ENCODE results near the gene TRABD2A.

The TRABD2A gene

DNA sequence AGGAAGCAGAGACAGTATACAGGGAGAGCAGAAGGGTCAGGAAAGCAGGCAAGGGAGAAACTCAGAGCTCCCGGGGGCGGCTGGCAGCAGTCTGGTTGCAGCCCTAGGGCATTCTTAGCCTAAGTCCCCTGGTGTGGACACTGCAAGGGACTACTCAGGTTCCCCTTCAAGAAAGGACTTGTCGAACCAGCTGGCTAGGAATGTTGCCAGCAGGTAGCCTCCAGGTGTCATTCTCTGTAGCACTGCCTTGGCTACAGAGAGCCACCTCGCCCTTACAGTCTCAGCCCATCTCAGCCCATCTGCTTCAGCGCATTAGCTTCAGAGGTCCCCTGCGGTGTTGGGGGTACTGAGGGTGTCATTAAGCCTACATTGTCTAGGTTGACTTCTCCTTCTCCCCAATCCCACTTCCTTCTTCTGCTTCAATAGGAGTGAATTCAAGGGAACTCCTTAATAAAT, 13.3 kb upstream of the TRABD2A start:
- H3K4me3 ChIP-seq (ENCODE audit: low read depth, low read length): no peak overlapping the region

DNA sequence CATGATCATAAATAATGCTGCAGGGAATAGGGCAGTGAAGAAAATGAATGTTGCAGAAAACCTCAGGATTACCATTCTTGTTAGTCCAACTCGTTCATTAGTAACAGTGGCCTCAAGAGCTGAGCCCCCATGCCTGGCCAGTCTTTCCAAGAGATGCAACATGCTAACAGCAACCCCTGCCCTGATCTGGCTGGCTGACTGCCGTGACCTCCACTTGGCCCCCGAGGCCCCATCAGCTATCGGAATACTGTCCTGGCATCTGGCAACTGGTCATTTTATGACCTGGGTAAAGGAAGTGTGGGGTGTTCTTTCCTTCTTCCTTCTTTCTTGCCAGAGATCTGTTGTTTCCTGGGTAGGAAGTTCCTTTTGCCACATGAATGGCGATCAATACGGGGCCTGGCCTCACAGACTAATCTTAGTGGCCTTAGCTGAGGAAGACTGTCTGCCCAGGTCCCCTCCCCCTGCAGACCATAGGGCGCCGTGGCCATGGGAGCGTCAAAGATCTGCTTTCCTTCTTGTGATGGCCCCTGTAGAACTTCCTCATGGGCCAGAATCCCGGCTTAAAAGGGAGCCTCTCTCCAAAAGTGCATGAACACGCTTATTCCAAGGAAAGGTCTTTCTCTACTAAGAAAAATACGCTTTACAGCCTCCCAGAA, 10.6 kb upstream of the TRABD2A start:
- TF ChIP-seq, protein P1, sequence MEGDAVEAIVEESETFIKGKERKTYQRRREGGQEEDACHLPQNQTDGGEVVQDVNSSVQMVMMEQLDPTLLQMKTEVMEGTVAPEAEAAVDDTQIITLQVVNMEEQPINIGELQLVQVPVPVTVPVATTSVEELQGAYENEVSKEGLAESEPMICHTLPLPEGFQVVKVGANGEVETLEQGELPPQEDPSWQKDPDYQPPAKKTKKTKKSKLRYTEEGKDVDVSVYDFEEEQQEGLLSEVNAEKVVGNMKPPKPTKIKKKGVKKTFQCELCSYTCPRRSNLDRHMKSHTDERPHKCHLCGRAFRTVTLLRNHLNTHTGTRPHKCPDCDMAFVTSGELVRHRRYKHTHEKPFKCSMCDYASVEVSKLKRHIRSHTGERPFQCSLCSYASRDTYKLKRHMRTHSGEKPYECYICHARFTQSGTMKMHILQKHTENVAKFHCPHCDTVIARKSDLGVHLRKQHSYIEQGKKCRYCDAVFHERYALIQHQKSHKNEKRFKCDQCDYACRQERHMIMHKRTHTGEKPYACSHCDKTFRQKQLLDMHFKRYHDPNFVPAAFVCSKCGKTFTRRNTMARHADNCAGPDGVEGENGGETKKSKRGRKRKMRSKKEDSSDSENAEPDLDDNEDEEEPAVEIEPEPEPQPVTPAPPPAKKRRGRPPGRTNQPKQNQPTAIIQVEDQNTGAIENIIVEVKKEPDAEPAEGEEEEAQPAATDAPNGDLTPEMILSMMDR (IDR thresholded peaks at IDR 0.05; ENCODE audit: low read depth, low read length): no peak
- no peak overlapping the region for H3K4me3 ChIP-seq (ENCODE audit: low read depth, low read length)

More for the DNA sequence above, 13.3 kb upstream of the TRABD2A start:
- TF ChIP-seq, protein P1 (IDR thresholded peaks at IDR 0.05; ENCODE audit: low read depth, low read length): no peak

DNA sequence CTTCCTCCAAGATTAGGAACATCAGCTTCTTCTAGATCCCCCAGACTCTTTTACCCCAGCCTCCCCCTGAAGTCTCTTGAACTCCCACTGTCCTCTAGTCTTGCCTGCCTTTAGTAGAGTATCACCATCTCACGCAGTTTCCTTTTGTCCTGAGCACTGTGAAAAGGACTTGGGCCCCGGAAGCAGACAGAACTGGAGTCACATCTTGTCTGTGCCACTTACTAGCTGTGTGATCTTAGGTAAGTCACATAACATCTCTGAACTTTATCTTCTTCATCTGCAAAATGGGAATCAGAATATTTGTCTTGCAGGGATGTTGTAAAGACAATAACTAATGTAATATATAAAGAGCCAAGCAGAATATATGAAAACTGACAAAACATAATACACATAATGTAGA, 8.4 kb upstream of the TRABD2A start:
- no peak overlapping the region for H3K4me3 ChIP-seq (ENCODE audit: low read depth, low read length)
- TF ChIP-seq, protein P1 (IDR thresholded peaks at IDR 0.05; ENCODE audit: low read depth, low read length): no peak

DNA sequence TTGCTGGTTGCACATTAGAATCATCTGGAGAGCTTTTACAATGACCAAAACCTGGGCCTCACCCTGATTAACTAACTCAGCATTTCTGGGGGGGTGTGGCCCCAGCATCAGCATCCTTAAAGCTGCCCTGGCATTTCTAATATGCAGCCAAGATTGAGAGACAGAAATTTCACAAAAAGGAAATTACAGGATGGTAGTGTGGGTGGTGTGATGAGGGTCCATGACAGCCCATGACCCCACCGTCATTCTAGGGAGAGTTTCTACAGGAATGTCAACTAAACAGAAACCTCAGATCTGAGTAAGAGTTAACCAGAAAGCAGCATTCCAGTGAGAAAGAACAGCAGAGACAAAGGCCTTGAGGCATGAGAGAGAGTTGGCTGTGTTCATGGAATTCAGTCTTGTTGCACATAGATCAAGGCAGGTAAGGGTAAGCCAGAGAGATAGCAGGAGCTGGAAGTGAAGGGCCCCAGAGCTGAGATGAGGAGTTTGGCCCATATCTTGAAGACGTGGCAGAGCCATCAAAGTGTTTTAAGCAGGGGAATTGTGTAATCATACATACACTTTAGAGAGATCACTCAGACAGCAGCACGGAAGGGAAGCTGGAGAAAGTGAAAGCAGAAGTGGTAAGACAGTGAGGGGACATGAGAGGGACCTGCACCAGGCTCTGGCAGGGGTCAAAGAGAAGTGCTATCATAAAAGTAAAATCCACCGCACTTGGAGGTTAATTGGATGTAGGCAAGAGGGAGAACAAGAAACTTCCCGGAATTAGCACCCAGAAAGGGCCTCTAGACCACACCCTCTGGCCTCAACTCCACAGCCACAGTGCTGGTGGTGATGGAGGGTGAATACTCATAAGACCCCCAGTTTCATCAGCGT, 7.8 kb upstream of the TRABD2A start:
- TF ChIP-seq, protein P1 (IDR thresholded peaks at IDR 0.05; ENCODE audit: low read depth, low read length): no peak
- H3K4me3 ChIP-seq (ENCODE audit: low read depth, low read length): peak overlapping the region; percentile 9; the same call in 1 of the 2 replicates

DNA sequence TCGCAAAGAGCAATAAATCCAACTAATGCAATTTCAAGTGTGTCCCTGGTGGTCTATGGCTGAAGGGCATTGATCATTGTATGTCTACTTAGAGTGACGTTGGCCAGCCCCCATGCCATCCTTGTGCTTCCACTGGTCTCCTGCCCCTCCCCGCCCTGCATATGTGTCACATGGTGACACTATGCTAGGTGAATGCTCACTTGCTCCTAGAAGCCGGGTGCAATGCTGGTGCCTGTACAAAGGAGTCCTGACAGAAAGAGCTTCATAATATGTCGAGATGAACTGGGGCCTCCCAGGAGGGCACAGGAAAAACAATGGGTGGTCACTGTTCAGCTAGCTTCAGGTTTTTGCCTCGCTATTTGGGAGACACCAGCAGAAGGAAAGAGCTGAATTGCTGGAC, 5.9 kb upstream of the TRABD2A start:
- TF ChIP-seq, protein P1 (IDR thresholded peaks at IDR 0.05; ENCODE audit: low read depth, low read length): no peak
- H3K4me3 ChIP-seq (ENCODE audit: low read depth, low read length): no peak overlapping the region

DNA sequence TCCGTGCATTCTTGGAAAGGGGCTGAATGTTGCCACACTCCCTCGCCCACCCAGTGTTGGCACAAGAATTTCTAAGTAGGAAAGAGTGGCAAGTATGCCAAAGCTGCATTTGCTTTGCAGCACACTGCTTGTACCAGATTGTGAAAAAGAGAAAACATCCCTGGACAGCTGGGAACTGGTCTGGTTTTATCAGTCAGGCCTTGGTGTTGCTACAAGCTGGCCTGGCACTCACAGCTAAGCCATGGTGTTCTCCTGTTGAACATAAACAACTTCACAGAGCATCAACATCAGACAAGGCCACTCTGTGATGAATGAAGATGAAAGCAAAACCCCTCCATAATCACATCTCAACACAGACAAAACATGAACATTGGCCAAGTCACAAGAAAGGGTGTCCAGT, 4.2 kb upstream of the TRABD2A start:
- TF ChIP-seq, protein P1 (IDR thresholded peaks at IDR 0.05; ENCODE audit: low read depth, low read length): no peak
- no peak overlapping the region for H3K4me3 ChIP-seq (ENCODE audit: low read depth, low read length)

DNA sequence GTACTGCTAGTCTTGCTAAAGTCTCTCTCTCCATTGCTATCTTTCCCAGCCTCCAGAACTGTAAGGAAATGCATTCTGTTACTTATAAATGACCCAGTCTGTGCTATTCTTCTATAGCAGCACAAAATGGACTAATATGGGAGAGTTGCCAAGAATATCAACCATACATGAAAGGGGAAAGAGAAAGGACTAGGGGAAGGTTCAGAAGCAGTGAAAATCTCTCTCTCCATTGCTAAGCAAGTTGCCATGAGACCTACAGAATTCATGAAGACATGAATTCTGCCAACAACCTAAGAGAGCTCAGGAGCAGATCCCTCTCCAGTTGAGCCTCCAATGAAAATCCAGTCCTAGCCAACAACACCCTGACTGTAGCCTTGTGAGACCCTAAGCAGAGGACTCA, 3.6 kb upstream of the TRABD2A start:
- TF ChIP-seq, protein P1 (IDR thresholded peaks at IDR 0.05; ENCODE audit: low read depth, low read length): no peak
- no peak overlapping the region for H3K4me3 ChIP-seq (ENCODE audit: low read depth, low read length)
